Endothelial cell of umbilical vein (primary cell): ENCODE results near the gene HIC2. TPM values are rescaled to one million over a fixed set of nuclear protein-coding genes. Genes with fewer than 3 reads are reported as not detected.
"Not testable (repeated sequence)": the region's sequence is repeated elsewhere in the genome, so short reads cannot be mapped to it uniquely, and the experiment has no call there.

ENCODE experiments used
- BruUV-seq: library from RNA; stranded (reverse); fragments of 400-500 nt; replicated peaks from 2 replicates; lab custom pipeline; 2021; lab: Mats Ljungman, UMichigan
- CTCF ChIA-PET: fragments of 300-600, 350-600 bp; sonication (Branson Sonifier 250); formaldehyde crosslinking; loops from one replicate; lab custom pipeline; 2021; ENCODE audit warnings: antibody characterized with exemption, inconsistent platforms; lab: Charles Lee
- POLR2A ChIA-PET: fragments of 300-600, 350-600 bp; sonication (Branson Sonifier 250); formaldehyde crosslinking; loops from one replicate; lab custom pipeline; 2021; ENCODE audit warnings: antibody characterized with exemption, inconsistent platforms; lab: Charles Lee
- DNase-seq: peaks from one replicate; pipeline ENCODE4 v3.0.0-alpha.2; 2011; ENCODE audit warnings: low read depth, low spot score
- FAIRE-seq: peaks from 2 replicates; lab custom pipeline; 2011; peaks lifted over from hg19 to GRCh38; lab: Jason Lieb, UNC
- H2AFZ ChIP-seq: 2 replicates; pipeline ENCODE4 v1.6.0; 2012; ENCODE audit warnings: low read depth, low read length, control low read depth, inconsistent platforms
- H3K27ac ChIP-seq: 2 replicates; pipeline ENCODE4 v1.5.1; 2011; ENCODE audit warnings: low read depth, mild to moderate bottlenecking, control low read depth, low read length, moderate library complexity; ENCODE audit not compliant: insufficient read depth
- H3K27me3 ChIP-seq, 2 experiments: 2 replicates each; pipeline versions ENCODE4 v1.6.0 to v1.6.1; 2011; ENCODE audit warnings: low read length in 2 of 2, mixed read lengths in 1 of 2; ENCODE audit not compliant: control insufficient read depth in 2 of 2, insufficient read depth in 2 of 2
- H3K36me3 ChIP-seq, 2 experiments: 2 replicates in 1 of 2; 3 replicates in 1 of 2; pipeline ENCODE4 v1.5.1; 2011; ENCODE audit warnings: low read length in 2 of 2, mild to moderate bottlenecking in 1 of 2, moderate library complexity in 1 of 2; ENCODE audit not compliant: control insufficient read depth in 2 of 2, insufficient read depth in 2 of 2; ENCODE audit errors: extremely low read depth in 1 of 2
- H3K4me1 ChIP-seq: 3 replicates; pipeline ENCODE4 v1.5.1; 2011; ENCODE audit warnings: mild to moderate bottlenecking, low read length; ENCODE audit not compliant: control insufficient read depth, insufficient read depth; ENCODE audit errors: extremely low read depth
- H3K4me2 ChIP-seq: 2 replicates; pipeline ENCODE4 v1.6.1; 2011; ENCODE audit warnings: low read length, control low read depth, mixed read lengths; ENCODE audit not compliant: insufficient read depth
- H3K4me3 ChIP-seq, 3 experiments: fragments of 200-600 bp in 1 of 3; sonication (generic), shearing (Covaris generic) in 1 of 3; replicated peaks in 1 of 3; 2 replicates each; pipeline ENCODE4 v1.5.1; 2011 to 2016; ENCODE audit warnings: control low read depth in 3 of 3, low read length in 3 of 3, mild to moderate bottlenecking in 2 of 3, inconsistent platforms in 1 of 3, low read depth in 1 of 3, moderate library complexity in 1 of 3; ENCODE audit not compliant: insufficient read depth in 1 of 3
- H3K79me2 ChIP-seq: 2 replicates; pipeline ENCODE4 v1.6.0; 2012; ENCODE audit warnings: low read length, inconsistent platforms; ENCODE audit not compliant: control insufficient read depth, insufficient read depth
- H3K9ac ChIP-seq: replicated peaks from 2 replicates; pipeline ENCODE3; 2011; ENCODE audit warnings: low read length, control low read depth; ENCODE audit not compliant: insufficient read depth; ENCODE audit errors: extremely low read depth
- H3K9me1 ChIP-seq: replicated peaks from 3 replicates; pipeline ENCODE4 v1.6.0; 2011; ENCODE audit warnings: mild to moderate bottlenecking, low read length; ENCODE audit not compliant: control insufficient read depth, insufficient read depth; ENCODE audit errors: extremely low read depth
- H3K9me3 ChIP-seq: replicated peaks from 2 replicates; pipeline ENCODE4 v1.5.1; 2012; ENCODE audit warnings: low read length, inconsistent platforms; ENCODE audit not compliant: control insufficient read depth, insufficient read depth
- H4K20me1 ChIP-seq: replicated peaks from 2 replicates; pipeline ENCODE3; 2011; ENCODE audit warnings: mild to moderate bottlenecking, low read length; ENCODE audit not compliant: control insufficient read depth, insufficient read depth; ENCODE audit errors: extremely low read depth
- dilution Hi-C: fragments of 300-500 bp; cut with MboI; formaldehyde crosslinking; loops from one replicate; pipeline ENCODE4 v1.15.0; 2019; ENCODE audit warnings: low sequenced_read_pairs; ENCODE audit not compliant: extremely low pct_ligation_motif_present
- intact Hi-C: fragments of 100-400 bp; cut with micrococcal nuclease; formaldehyde crosslinking; loops from one replicate; pipeline ENCODE4 v1.10.0; 2022
- polyA plus RNA-seq, 4 experiments: library from polyadenylated mRNA; depleted of rRNA in 3 of 4; stranded (reverse) in 3 of 4; unstranded in 1 of 4; fragments of >200 nt; gene quantifications; 2 replicates each; pipeline versions ENCODE4 v1.2.1 to v1.2.3, GENCODE V29; 2011 to 2012; ENCODE audit warnings: missing spikeins in 1 of 4
- total RNA-seq: library from RNA; stranded (reverse); gene quantifications from 2 replicates; pipeline ENCODE4 v1.2.3, GENCODE V29; 2021

Gene HIC2
- total and polyA plus RNA-seq, 2 donors (not counting 3 experiments of a cell fraction or from before 2014, with no cell fraction given) = 1.9 to 4.9 TPM

GRCh38 chr22:21497984-21498383 is 80.8 kb downstream of the HIC2 start:
- dilution Hi-C loops, BruUV-seq, FAIRE-seq, H3K4me2 ChIP-seq, H3K36me3 ChIP-seq, CTCF ChIA-PET, POLR2A ChIA-PET, intact Hi-C loops, H3K9me3 ChIP-seq, H3K4me1 ChIP-seq, DNase-seq, H3K79me2 ChIP-seq, H3K27me3 ChIP-seq, H3K9me1 ChIP-seq, H3K27ac ChIP-seq, H3K4me3 ChIP-seq, H3K9ac ChIP-seq, H2AFZ ChIP-seq, H4K20me1 ChIP-seq: not testable (repeated sequence)

GRCh38 chr22:21498489-21498888 is 81.3 kb downstream of the HIC2 start:
- H3K4me3 ChIP-seq, POLR2A ChIA-PET, BruUV-seq, intact Hi-C loops, H3K9me1 ChIP-seq, H2AFZ ChIP-seq, H3K9ac ChIP-seq, H3K9me3 ChIP-seq, H3K36me3 ChIP-seq, H3K4me2 ChIP-seq, H3K4me1 ChIP-seq, dilution Hi-C loops, FAIRE-seq, H3K27me3 ChIP-seq, H3K27ac ChIP-seq, DNase-seq, H4K20me1 ChIP-seq, H3K79me2 ChIP-seq, CTCF ChIA-PET: not testable (repeated sequence)

- H3K4me1 ChIP-seq, DNase-seq, H3K9ac ChIP-seq, H3K4me2 ChIP-seq, H4K20me1 ChIP-seq, H3K9me3 ChIP-seq, FAIRE-seq, POLR2A ChIA-PET, H3K79me2 ChIP-seq, dilution Hi-C loops, H3K36me3 ChIP-seq, H3K27ac ChIP-seq, BruUV-seq, H3K9me1 ChIP-seq, H3K27me3 ChIP-seq, H3K4me3 ChIP-seq, H2AFZ ChIP-seq, CTCF ChIA-PET, intact Hi-C loops: not testable (repeated sequence)
These were observed 82.7 kb downstream of the HIC2 start for GRCh38 chr22:21499623-21500506.
